Activated naive CD4-positive, alpha-beta T cell treated with anti-CD3 and anti-CD28 coated beads, Interleukin-2, amount 10 ng/mL, durations not matched to agents 7 days and 5 days (primary cell): ENCODE results near the gene FOXI1.

ENCODE experiments used
- CTCF ChIA-PET: fragments of 350-600 bp; sonication (Branson Sonifier 250); formaldehyde crosslinking; loops from one replicate; lab custom pipeline; 2021; ENCODE audit warnings: antibody characterized with exemption; lab: Charles Lee
- DNase-seq: peaks from one replicate; pipeline ENCODE4 v3.0.0-alpha.2; 2020
- H3K27ac Mint-ChIP-seq: one replicate; pipeline ENCODE4 v1.8.0; 2021; ENCODE audit warnings: mild to moderate bottlenecking, moderate library complexity, mixed read lengths
- H3K27me3 Mint-ChIP-seq: one replicate; pipeline ENCODE4 v1.8.0; 2021; ENCODE audit warnings: mild to moderate bottlenecking, mixed read lengths
- H3K36me3 Mint-ChIP-seq: one replicate; pipeline ENCODE4 v1.8.0; 2021; ENCODE audit warnings: mixed read lengths
- H3K4me1 Mint-ChIP-seq: one replicate; pipeline ENCODE4 v1.8.0; 2021; ENCODE audit warnings: mixed read lengths
- H3K4me3 Mint-ChIP-seq: one replicate; pipeline ENCODE4 v1.8.0; 2021; ENCODE audit warnings: mild to moderate bottlenecking, moderate library complexity, mixed read lengths
- H3K9me3 Mint-ChIP-seq: one replicate; pipeline ENCODE4 v1.8.0; 2021; ENCODE audit warnings: mixed read lengths

FOXI1 gene

GRCh38 chr5:170104299-170104698, 1.4 kb upstream of the FOXI1 start:
- Mint-ChIP-seq H3K9me3 (no peaks in the 10 kb centered on the region), H3K4me3 (no peak overlapping the region), H3K36me3 (no peaks in the 10 kb centered on the region), H3K27ac (no peak overlapping the region), H3K27me3 (peaks cover 48% of the 10 kb centered on the region), H3K4me1 (no peaks in the 10 kb centered on the region)
- peak; percentile 3 for DNase-seq
- CTCF ChIA-PET, result no interaction called here

DNA sequence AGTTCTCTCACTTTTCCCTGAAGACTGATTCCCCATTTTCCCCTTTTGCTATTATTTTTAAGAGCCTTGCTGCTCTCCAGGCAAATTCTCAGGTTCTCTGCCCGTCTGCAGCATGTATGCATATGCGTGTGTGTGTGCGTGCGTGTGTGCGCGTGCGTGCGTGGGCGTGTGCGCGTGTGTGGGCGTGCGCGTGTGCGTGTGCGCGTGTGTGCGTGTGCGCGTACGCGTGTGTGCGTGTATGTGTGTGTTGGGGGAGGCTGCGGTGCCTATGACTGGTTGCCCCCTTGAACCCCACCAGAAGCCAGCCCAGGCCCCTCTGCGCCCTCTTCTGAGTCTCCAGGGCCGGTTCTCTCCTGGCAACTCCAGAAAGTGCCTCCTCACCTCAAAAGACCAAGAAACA, 987 bp upstream of the FOXI1 start:
- H3K4me3 Mint-ChIP-seq, result no peak overlapping the region
- no peak overlapping the region for H3K27ac Mint-ChIP-seq
- no peaks in the 10 kb centered on the region for H3K4me1 Mint-ChIP-seq
- no peaks in the 10 kb centered on the region for H3K36me3 Mint-ChIP-seq
- H3K9me3 Mint-ChIP-seq, result no peaks in the 10 kb centered on the region
- peak; percentile 10 for DNase-seq
- peaks cover 45% of the 10 kb centered on the region for H3K27me3 Mint-ChIP-seq
- CTCF ChIA-PET, result no interaction called here

- no peak overlapping the region for H3K4me3 Mint-ChIP-seq
- H3K4me1 Mint-ChIP-seq, result no peaks in the 10 kb centered on the region
- no peaks in the 10 kb centered on the region for H3K9me3 Mint-ChIP-seq
- DNase-seq, result no peak
- no peaks in the 10 kb centered on the region for H3K36me3 Mint-ChIP-seq
- H3K27ac Mint-ChIP-seq, result no peak overlapping the region
- H3K27me3 Mint-ChIP-seq, result peaks cover 56% of the 10 kb centered on the region
- CTCF ChIA-PET, result no interaction called here
Measured at GRCh38 chr5:170107674-170108073, 2.0 kb downstream of the FOXI1 start.

- no peaks in the 10 kb centered on the region for H3K4me1 Mint-ChIP-seq
- H3K27ac Mint-ChIP-seq, result no peak overlapping the region
- no peaks in the 10 kb centered on the region for H3K9me3 Mint-ChIP-seq
- H3K4me3 Mint-ChIP-seq, result no peak overlapping the region
- no peak for DNase-seq
- H3K36me3 Mint-ChIP-seq, result no peaks in the 10 kb centered on the region
- H3K27me3 Mint-ChIP-seq, result peaks cover 56% of the 10 kb centered on the region
- CTCF ChIA-PET, result no interaction called here
Measured at GRCh38 chr5:170108266-170108785, 2.6 kb downstream of the FOXI1 start.

DNA sequence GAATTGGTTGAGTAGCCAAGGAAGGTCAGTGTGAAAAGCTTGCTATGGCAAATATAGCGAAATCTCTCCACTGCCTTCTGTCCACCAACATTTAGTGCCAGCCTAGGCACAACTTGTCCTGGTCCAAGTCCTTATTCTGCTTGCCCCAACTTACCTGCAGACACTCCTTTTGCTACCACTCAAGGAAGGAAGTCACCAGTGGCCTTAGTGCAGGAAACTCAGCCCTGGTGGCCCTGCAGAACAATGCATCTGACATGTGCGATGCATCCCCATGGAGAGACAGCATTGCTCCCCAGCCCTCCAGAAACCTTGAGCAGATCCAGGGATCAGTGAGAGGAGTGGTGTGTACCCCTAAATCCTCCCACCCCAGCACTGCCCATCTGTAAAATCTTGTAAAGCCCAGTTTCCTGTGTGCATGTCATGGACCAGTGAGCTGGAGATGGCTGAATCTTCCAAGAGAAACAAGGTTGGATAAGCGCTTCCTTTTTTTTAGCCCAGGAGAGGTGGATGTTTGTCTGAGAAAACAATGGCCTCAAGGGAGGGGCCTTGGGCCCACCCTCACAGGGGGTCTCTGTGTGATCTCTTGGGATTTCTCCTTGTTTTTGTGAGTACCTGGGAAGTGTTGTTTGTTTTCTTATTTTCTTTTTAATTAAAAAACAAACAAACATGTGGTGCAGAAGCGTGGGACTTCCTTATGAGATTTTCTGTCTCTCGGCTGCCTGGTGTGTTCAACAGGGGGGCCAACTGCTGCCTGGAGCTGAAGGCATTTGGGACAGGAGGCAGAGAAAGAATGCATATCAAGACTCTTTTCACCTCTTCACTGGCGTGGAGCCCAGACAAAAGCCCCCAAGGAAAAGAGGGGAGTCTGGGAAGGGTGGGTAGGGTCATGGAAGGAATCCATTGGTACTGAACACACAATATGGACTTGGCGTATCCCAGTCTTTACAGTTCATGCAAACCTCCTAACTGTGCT, 3.6 kb downstream of the FOXI1 start:
- no peaks in the 10 kb centered on the region for H3K4me1 Mint-ChIP-seq
- no peak for DNase-seq
- CTCF ChIA-PET, result interaction anchor here (1.3 kb wide), 1 partner anchor 8 kb away, joined by 6 read pairs; no protein-coding TSS in a partner anchor
- H3K27me3 Mint-ChIP-seq, result peaks cover 51% of the 10 kb centered on the region
- no peaks in the 10 kb centered on the region for H3K9me3 Mint-ChIP-seq
- H3K27ac Mint-ChIP-seq, result no peak overlapping the region
- H3K36me3 Mint-ChIP-seq, result no peaks in the 10 kb centered on the region
- no peak overlapping the region for H3K4me3 Mint-ChIP-seq

- Mint-ChIP-seq H3K4me3 (no peak overlapping the region), H3K27me3 (peaks cover 41% of the 10 kb centered on the region), H3K4me1 (no peaks in the 10 kb centered on the region), H3K36me3 (no peaks in the 10 kb centered on the region), H3K27ac (peak overlapping the region; percentile 19), H3K9me3 (no peaks in the 10 kb centered on the region)
- CTCF ChIA-PET, result interaction anchor here (1.3 kb wide), 1 partner anchor 9 kb away, joined by 6 read pairs; no protein-coding TSS in a partner anchor
- DNase-seq, result no peak
Measured at GRCh38 chr5:170110403-170111087, 4.8 kb downstream of the FOXI1 start.

GRCh38 chr5:170111088-170111785, 5.5 kb downstream of the FOXI1 start:
- Mint-ChIP-seq H3K9me3 (no peaks in the 10 kb centered on the region), H3K27me3 (peaks cover 37% of the 10 kb centered on the region), H3K4me3 (no peak overlapping the region), H3K36me3 (no peaks in the 10 kb centered on the region), H3K4me1 (no peaks in the 10 kb centered on the region), H3K27ac (no peak overlapping the region)
- no peak for DNase-seq
- CTCF ChIA-PET, result interaction anchor here (1.3 kb wide), 1 partner anchor 10 kb away, joined by 4 read pairs; no protein-coding TSS in a partner anchor

DNA sequence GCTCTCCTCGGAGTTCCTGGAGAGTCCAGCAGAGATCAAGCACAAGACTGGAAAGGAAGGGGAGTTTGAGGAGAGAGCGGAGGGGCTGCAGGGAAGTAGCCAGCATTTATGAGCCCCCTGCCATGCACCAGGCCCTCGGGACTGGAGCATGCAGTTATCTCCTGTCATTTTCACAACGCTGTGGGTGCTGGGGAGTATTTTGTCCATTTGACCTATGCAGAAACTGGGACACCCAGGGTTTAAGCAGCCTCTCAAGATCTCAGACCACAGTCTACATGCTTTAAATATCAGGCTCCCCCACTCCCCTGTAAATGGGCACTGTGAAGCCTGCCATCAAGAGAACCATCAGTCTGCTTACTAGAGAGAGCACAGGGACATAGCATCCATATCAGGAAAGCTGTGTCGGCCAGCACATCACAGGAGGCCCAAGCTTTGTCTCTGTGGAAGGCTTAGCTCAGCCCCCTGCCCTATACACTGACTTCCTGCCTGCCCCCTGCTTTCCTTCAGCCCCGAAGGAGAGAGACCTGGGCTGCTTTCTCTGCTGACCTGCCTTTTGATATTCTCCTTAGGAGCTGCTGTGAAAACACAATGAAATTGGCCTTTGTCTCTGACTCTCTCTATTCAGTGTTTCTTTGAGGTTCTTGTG, 7.3 kb downstream of the FOXI1 start:
- Mint-ChIP-seq H3K9me3 (no peaks in the 10 kb centered on the region), H3K36me3 (no peaks in the 10 kb centered on the region), H3K4me1 (no peaks in the 10 kb centered on the region), H3K27ac (no peak overlapping the region), H3K4me3 (no peak overlapping the region), H3K27me3 (peaks cover 33% of the 10 kb centered on the region)
- CTCF ChIA-PET, result interaction anchor here (1.3 kb wide), 1 partner anchor 13 kb away, joined by 3 read pairs; no protein-coding TSS in a partner anchor
- DNase-seq, result no peak

- no peaks in the 10 kb centered on the region for H3K9me3 Mint-ChIP-seq
- no peak for DNase-seq
- H3K4me1 Mint-ChIP-seq, result no peaks in the 10 kb centered on the region
- CTCF ChIA-PET, result no interaction called here
- peaks cover 29% of the 10 kb centered on the region for H3K27me3 Mint-ChIP-seq
- no peak overlapping the region for H3K4me3 Mint-ChIP-seq
- H3K36me3 Mint-ChIP-seq, result no peaks in the 10 kb centered on the region
- H3K27ac Mint-ChIP-seq, result no peak overlapping the region
Measured at GRCh38 chr5:170113522-170113900, 7.8 kb downstream of the FOXI1 start.

- Mint-ChIP-seq H3K4me3 (no peak overlapping the region), H3K9me3 (no peaks in the 10 kb centered on the region), H3K27ac (no peak overlapping the region), H3K36me3 (no peaks in the 10 kb centered on the region), H3K4me1 (no peaks in the 10 kb centered on the region), H3K27me3 (peaks cover 33% of the 10 kb centered on the region)
- no peak for DNase-seq
- CTCF ChIA-PET, result no interaction called here
Measured at GRCh38 chr5:170114271-170114670, 8.6 kb downstream of the FOXI1 start.

DNA sequence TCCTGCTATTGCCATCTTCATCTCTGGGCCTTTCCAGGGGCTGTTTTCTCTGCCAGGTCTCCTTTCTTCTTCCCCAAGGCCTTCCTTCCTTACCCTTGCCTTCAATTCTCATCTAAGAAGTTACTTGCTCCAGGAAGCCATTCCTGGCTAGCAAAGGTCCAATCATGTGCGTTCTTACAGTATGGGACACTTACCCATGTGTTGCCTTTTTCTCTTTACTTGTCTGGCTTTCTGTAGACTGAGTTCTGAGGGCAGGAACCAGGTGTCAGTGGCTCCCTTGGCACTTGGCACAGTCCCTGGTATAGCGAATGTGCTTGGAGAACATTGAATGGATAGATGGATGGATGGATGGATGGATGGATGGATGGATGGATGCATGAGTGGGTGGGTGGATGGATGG, 10.2 kb downstream of the FOXI1 start:
- Mint-ChIP-seq H3K4me3 (no peak overlapping the region), H3K27me3 (peaks cover 25% of the 10 kb centered on the region), H3K4me1 (no peaks in the 10 kb centered on the region), H3K9me3 (no peaks in the 10 kb centered on the region), H3K36me3 (no peaks in the 10 kb centered on the region), H3K27ac (no peak overlapping the region)
- DNase-seq, result no peak
- CTCF ChIA-PET, result no interaction called here

DNA sequence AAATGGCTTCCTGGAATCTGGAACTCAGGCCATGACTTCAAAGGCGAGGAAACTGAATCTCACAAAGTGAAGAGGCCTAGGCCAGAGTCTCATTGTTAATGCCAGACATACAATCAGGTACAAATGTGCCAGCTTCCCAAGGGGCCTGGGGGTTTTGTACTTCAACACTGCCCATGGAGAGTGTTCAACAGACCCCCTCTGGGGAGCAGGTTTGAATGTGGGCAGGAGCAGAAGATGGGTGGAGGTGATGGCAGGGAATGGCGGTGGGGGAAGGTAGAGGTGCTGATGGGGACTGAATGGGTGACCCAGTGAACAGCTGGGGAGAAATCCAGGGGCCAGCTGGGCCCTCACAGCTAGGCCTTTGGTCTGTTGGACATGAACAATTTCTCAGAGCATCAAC, 12.0 kb downstream of the FOXI1 start:
- CTCF ChIA-PET, result interaction anchor here (0.9 kb wide), 1 partner anchor 66 kb away, joined by 3 read pairs; no protein-coding TSS in a partner anchor

GRCh38 chr5:170120576-170120975, 14.9 kb downstream of the FOXI1 start:
- Mint-ChIP-seq H3K4me1 (no peaks in the 10 kb centered on the region), H3K36me3 (no peaks in the 10 kb centered on the region), H3K9me3 (no peaks in the 10 kb centered on the region), H3K4me3 (no peak overlapping the region), H3K27me3 (peaks cover 31% of the 10 kb centered on the region), H3K27ac (no peak overlapping the region)
- DNase-seq, result no peak
- CTCF ChIA-PET, result no interaction called here

More for the DNA sequence above, 12.0 kb downstream of the FOXI1 start:
- Mint-ChIP-seq H3K4me1 (no peaks in the 10 kb centered on the region), H3K4me3 (no peak overlapping the region), H3K9me3 (no peaks in the 10 kb centered on the region), H3K27ac (no peak overlapping the region), H3K27me3 (peaks cover 20% of the 10 kb centered on the region), H3K36me3 (no peaks in the 10 kb centered on the region)
- no peak for DNase-seq
